CD4-positive, alpha-beta memory T cell (primary cell): ENCODE data around the gene SEMA4G. TPM values are rescaled to one million over a fixed set of nuclear protein-coding genes. Genes with fewer than 3 reads are reported as not detected.

Experiments used
- CTCF ChIA-PET: fragments of 350-600 bp; sonication (Branson Sonifier 250); formaldehyde crosslinking; loops from one replicate; lab custom pipeline; 2021; ENCODE audit warnings: inconsistent platforms; ENCODE audit not compliant: partially characterized antibody; lab: Charles Lee
- POLR2A ChIA-PET: fragments of 350-600 bp; sonication (Branson Sonifier 250); formaldehyde crosslinking; loops from one replicate; lab custom pipeline; 2021; ENCODE audit not compliant: partially characterized antibody; lab: Charles Lee
- DNase-seq, 5 donors: peaks; one replicate each; pipeline versions ENCODE4 v3.0.0 to v3.0.0-alpha.2; 2020 to 2022; ENCODE audit warnings: mixed read lengths in 1 of 5
- H3K27ac ChIP-seq: one replicate; pipeline ENCODE4 v1.7.0; 2013; ENCODE audit warnings: low read depth, low read length
- H3K27me3 ChIP-seq: 2 replicates; pipeline ENCODE4 v1.7.0; 2013; ENCODE audit warnings: mild to moderate bottlenecking, low read length, moderate library complexity; ENCODE audit not compliant: insufficient read depth
- H3K36me3 ChIP-seq: 2 replicates; pipeline ENCODE4 v1.7.0; 2013; ENCODE audit warnings: mild to moderate bottlenecking, low read length, moderate library complexity; ENCODE audit not compliant: insufficient read depth
- H3K4me1 ChIP-seq: 2 replicates; pipeline ENCODE4 v1.7.0; 2013; ENCODE audit warnings: mild to moderate bottlenecking, low read length, moderate library complexity; ENCODE audit not compliant: insufficient read depth
- H3K4me3 ChIP-seq, 2 donors: one replicate each; pipeline ENCODE4 v1.7.0; 2013; ENCODE audit warnings: low read length in 2 of 2, mild to moderate bottlenecking in 1 of 2
- H3K9me3 ChIP-seq, 2 donors: one replicate each; pipeline ENCODE4 v1.7.0; 2013; ENCODE audit warnings: low read length in 2 of 2, control low read depth in 1 of 2; ENCODE audit not compliant: control insufficient read depth in 1 of 2
- H3K27ac Mint-ChIP-seq, 7 donors: one replicate each; pipeline ENCODE4 v1.8.0; 2020 to 2021; ENCODE audit warnings: mixed read lengths in 7 of 7, mild to moderate bottlenecking in 6 of 7, inconsistent platforms in 3 of 7, moderate library complexity in 3 of 7
- H3K27me3 Mint-ChIP-seq, 2 donors: one replicate each; pipeline ENCODE4 v1.8.0; 2020 to 2021; ENCODE audit warnings: mixed read lengths in 2 of 2
- H3K36me3 Mint-ChIP-seq, 2 donors: one replicate each; pipeline ENCODE4 v1.8.0; 2020 to 2021; ENCODE audit warnings: mixed read lengths in 2 of 2, inconsistent platforms in 1 of 2, mild to moderate bottlenecking in 1 of 2
- H3K4me1 Mint-ChIP-seq, 4 donors: one replicate each; pipeline ENCODE4 v1.8.0; 2020 to 2021; ENCODE audit warnings: mixed read lengths in 4 of 4, mild to moderate bottlenecking in 1 of 4
- H3K4me3 Mint-ChIP-seq, 8 donors: one replicate each; pipeline ENCODE4 v1.8.0; 2020 to 2021; ENCODE audit warnings: mixed read lengths in 8 of 8, mild to moderate bottlenecking in 7 of 8, moderate library complexity in 6 of 8, inconsistent platforms in 3 of 8
- H3K9me3 Mint-ChIP-seq, 8 donors: one replicate each; pipeline ENCODE4 v1.8.0; 2020 to 2021; ENCODE audit warnings: mixed read lengths in 8 of 8, mild to moderate bottlenecking in 5 of 8, inconsistent platforms in 3 of 8, moderate library complexity in 1 of 8
- intact Hi-C: fragments of 100-400 bp; cut with micrococcal nuclease; formaldehyde crosslinking; loops from one replicate; pipeline ENCODE4 v1.15.1; 2023
- polyA plus RNA-seq, 2 donors: library from polyadenylated mRNA; unstranded; fragments of 300-500 nt; fragmentation: Illumina TruSeq; gene quantifications; one replicate each; pipeline ENCODE4 v1.2.3, GENCODE V29; 2021
- total RNA-seq, 2 experiments: library from RNA; stranded (reverse); gene quantifications; one replicate each; pipeline ENCODE4 v1.2.3, GENCODE V29; 2021

The SEMA4G gene
- total and polyA plus RNA-seq, 4 experiments from 2014 or later: 0.26 to 1.4 (median 1.1) TPM; not detected in 1

DNA sequence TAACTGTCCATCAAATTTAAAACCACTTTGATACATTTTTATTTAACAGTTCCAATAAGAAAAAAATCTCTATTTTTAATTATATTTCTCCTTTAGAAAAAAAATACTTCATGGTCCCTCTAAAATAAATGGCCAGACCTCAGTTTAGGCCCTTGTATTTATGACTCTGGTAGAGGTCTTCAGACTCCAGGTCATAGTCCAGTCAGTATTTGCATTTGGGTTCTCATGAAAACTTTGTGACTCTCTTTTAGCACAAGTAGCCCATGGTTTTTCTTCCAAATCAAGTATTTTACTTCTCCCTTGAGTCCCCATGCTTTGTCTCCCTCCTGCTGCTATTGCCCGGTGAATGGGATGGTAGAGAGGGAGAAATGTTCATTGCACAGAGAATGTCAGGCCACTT, 5.5 kb upstream of the SEMA4G start:
- Mint-ChIP-seq H3K9me3 (no peaks in the 10 kb centered on the region), H3K4me3 (no peak overlapping the region), H3K36me3 (peaks cover 40 to 46% of the 10 kb centered on the region in 2 donors), H3K27me3 (no peaks in the 10 kb centered on the region), H3K4me1 (peaks cover 4 to 9% (median 6%) of the 10 kb centered on the region in 4 donors), H3K27ac (no peak overlapping the region)
- ChIA-PET POLR2A (no interaction called here), CTCF (interaction anchor here (7.0 kb wide), 1 partner anchor 53 kb away, joined by 60 read pairs; no protein-coding TSS in a partner anchor)
- Histone ChIP-seq H3K27ac (no peak overlapping the region), H3K4me3 (no peak overlapping the region), H3K36me3 (peaks cover 10% of the 10 kb centered on the region), H3K27me3 (no peaks in the 10 kb centered on the region), H3K4me1 (peaks cover 6% of the 10 kb centered on the region), H3K9me3 (no peaks in the 10 kb centered on the region)
- DNase-seq: no peak
- intact Hi-C loops: no loop called here

DNA sequence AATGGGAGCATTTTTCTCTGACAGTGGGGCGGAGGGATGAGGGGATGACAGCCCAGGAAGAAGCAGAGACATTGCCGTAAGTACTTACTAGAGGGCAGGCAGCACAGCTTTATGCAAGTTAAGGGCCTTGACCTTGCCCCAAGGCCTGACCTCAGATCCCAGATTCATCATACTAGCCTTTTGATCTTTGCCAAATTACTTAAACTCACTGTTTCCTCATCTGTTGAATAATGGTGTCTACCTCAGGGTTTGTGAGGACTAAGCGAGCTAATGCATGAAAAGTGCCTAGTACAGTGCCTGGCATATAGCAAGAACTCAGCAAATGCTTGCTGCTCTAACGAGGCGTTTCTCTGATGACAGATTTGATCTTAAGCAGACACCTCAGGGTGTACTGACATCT, 3.5 kb upstream of the SEMA4G start:
- ChIA-PET POLR2A (no interaction called here), CTCF (interaction anchor here (1.2 to 7.0 kb wide), 4 partner anchors 9 to 51 kb away, joined by 3 to 60 read pairs (median 5); no protein-coding TSS in a partner anchor)
- H3K36me3 Mint-ChIP-seq: peaks cover 24 to 30% of the 10 kb centered on the region in 2 donors
- Histone ChIP-seq H3K4me3 (no peak overlapping the region), H3K9me3 (no peaks in the 10 kb centered on the region), H3K27me3 (no peaks in the 10 kb centered on the region), H3K27ac (no peak overlapping the region), H3K36me3 (no peaks in the 10 kb centered on the region), H3K4me1 (peaks cover 18% of the 10 kb centered on the region)
- no peak for DNase-seq
- no peak overlapping the region for H3K27ac Mint-ChIP-seq
- peaks cover 4 to 20% (median 12%) of the 10 kb centered on the region in 4 donors for H3K4me1 Mint-ChIP-seq
- H3K27me3 Mint-ChIP-seq: no peaks in the 10 kb centered on the region
- no peak overlapping the region for H3K4me3 Mint-ChIP-seq
- intact Hi-C loops: no loop called here
- H3K9me3 Mint-ChIP-seq: no peaks in the 10 kb centered on the region

DNA sequence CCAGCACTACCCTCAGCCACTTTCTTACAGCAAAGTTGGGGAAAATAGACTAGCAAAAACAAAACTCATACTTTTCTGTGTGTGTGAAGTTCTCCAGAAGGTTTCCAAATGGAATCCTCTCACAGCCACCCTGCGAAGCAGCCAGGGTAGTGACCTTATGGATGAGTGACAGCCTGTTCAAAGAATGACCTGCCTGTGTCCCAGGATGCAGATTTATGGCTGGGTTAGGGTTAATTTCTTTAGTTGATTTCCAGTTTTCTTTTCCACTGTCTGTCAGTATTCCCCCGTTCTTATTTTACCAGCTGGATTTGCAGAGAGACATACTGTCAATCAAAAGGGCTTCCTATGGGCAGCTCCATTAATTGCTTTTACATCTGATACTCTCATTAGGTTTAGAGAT, 2.4 kb upstream of the SEMA4G start:
- Mint-ChIP-seq H3K27me3 (no peaks in the 10 kb centered on the region), H3K27ac (peak overlapping the region in 1 of 7 donors; percentile 30), H3K36me3 (peaks cover 19 to 25% of the 10 kb centered on the region in 2 donors), H3K4me3 (no peak overlapping the region), H3K4me1 (peaks cover 4 to 23% (median 14%) of the 10 kb centered on the region in 4 donors), H3K9me3 (no peaks in the 10 kb centered on the region)
- Histone ChIP-seq H3K4me1 (peaks cover 18% of the 10 kb centered on the region), H3K27me3 (no peaks in the 10 kb centered on the region), H3K4me3 (no peak overlapping the region), H3K27ac (no peak overlapping the region), H3K36me3 (no peaks in the 10 kb centered on the region), H3K9me3 (no peaks in the 10 kb centered on the region)
- CTCF ChIA-PET: interaction anchor here (1.3 to 7.0 kb wide), 4 partner anchors 31 to 64 kb away, joined by 4 to 60 read pairs (median 6); partner anchors contain the start of genes PDZD7 and SFXN3
- POLR2A ChIA-PET: no interaction called here
- intact Hi-C loops: no loop called here
- no peak for DNase-seq

DNA sequence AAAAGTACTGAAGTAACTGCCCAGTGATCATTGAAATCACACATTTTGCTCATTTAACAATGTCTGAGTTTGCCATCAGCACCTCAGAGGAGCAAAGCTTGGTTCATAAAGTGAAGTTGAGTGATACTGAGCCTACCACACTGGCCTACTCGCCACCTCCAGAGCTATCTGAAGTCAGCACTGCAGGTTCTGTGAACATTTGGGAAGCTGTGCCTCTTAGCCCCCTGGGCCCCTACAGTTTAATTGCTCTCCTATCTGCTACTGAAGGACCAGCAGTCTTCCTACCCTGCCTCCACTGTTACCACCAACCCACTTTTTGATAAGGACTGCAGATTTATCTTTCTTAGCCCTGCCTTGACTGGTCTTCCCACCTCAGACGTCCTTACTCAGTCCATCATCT, 2.0 kb upstream of the SEMA4G start:
- H3K9me3 ChIP-seq: no peaks in the 10 kb centered on the region
- H3K4me3 ChIP-seq: no peak overlapping the region
- Mint-ChIP-seq H3K27ac (peak overlapping the region in 3 of 7 donors; percentile 30 to 61 (median 43)), H3K4me1 (peaks cover 4 to 23% (median 14%) of the 10 kb centered on the region in 4 donors), H3K9me3 (no peaks in the 10 kb centered on the region), H3K4me3 (no peak overlapping the region), H3K36me3 (peaks cover 14 to 20% of the 10 kb centered on the region in 2 donors), H3K27me3 (no peaks in the 10 kb centered on the region)
- no peak overlapping the region for H3K27ac ChIP-seq
- POLR2A ChIA-PET: no interaction called here
- intact Hi-C loops: no loop called here
- CTCF ChIA-PET: interaction anchor here (0.7 to 7.0 kb wide), 4 partner anchors 26 to 64 kb away, joined by 3 to 60 read pairs (median 4); partner anchors contain the start of genes PDZD7 and SFXN3
- no peaks in the 10 kb centered on the region for H3K27me3 ChIP-seq
- DNase-seq: no peak
- H3K4me1 ChIP-seq: peaks cover 18% of the 10 kb centered on the region
- H3K36me3 ChIP-seq: no peaks in the 10 kb centered on the region

DNA sequence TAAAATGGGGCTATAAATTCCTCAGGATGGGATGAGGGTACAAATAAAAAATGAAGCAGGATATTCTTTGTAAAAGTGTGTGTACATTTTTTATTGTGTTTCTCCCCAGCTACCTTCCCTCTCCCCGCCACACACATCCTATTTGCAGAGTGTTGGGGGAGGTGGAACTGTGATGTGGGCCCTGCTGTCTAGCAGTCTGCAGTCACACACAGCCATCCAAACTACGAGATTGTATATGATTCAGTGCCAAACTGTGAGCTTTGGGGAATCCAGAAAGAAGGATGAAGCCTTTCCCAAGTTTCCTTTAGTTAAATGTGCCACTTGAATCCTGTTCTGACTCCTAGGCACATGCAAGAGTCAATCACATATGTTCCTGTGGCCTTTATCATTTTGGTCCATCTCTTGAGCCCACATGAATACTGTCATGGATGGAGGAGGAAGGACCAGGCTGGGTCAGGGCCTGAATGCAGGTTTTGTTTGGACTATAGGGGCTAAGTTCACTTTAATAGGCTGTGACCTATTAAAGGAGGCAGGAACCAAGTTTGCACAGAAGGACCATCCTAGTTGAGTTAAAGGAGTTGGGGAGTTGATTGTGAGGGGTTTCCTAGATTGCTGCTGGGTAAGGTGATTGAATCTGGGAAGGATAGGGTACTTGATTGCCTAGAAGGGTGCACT, 1.1 kb upstream of the SEMA4G start:
- Histone ChIP-seq H3K9me3 (no peaks in the 10 kb centered on the region), H3K27ac (no peak overlapping the region), H3K36me3 (no peaks in the 10 kb centered on the region), H3K4me3 (no peak overlapping the region), H3K27me3 (no peaks in the 10 kb centered on the region), H3K4me1 (peaks cover 18% of the 10 kb centered on the region)
- Mint-ChIP-seq H3K9me3 (no peaks in the 10 kb centered on the region), H3K27ac (peak overlapping the region in 4 of 7 donors; percentile 8 to 70 (median 35)), H3K36me3 (peaks cover 6 to 12% of the 10 kb centered on the region in 2 donors), H3K27me3 (no peaks in the 10 kb centered on the region), H3K4me3 (peak overlapping the region; percentile 46 to 80 (median 72)), H3K4me1 (peaks cover 4 to 23% (median 14%) of the 10 kb centered on the region in 4 donors)
- ChIA-PET POLR2A (interaction anchor here (0.9 to 1.9 kb wide), 2 partner anchors 29 to 46 kb away, joined by 3 to 8 read pairs; no protein-coding TSS in a partner anchor), CTCF (interaction anchor here (0.6 to 7.0 kb wide), 9 partner anchors 11 to 73 kb away, joined by 3 to 60 read pairs (median 4); partner anchors contain the start of genes LZTS2, PDZD7 and SFXN3)
- intact Hi-C loops: loop anchor here (2.0 kb wide), 1 partner anchor 47 kb away; no protein-coding TSS in a partner anchor
- DNase-seq: no peak

DNA sequence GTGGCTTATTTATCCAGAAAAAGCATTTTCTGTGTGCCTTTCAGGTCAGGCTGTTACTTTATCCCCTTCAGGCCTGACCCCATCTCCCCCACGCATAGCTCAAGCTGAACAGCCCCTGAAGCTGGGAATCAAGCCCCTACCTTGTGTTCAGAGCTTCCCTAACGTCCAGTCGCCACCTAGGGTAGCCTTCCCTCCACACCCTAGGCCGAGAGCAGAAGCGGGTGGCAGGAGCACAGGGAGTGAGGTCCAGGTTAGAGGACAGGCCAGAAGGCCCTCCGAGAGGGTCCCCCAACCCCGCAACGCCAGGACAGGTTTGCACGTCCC, 479 bp upstream of the SEMA4G start:
- CTCF ChIA-PET: interaction anchor here (0.6 to 7.0 kb wide), 6 partner anchors 11 to 73 kb away, joined by 3 to 60 read pairs (median 5); partner anchors contain the start of gene LZTS2
- Histone ChIP-seq H3K4me3 (no peak overlapping the region), H3K27me3 (no peaks in the 10 kb centered on the region), H3K9me3 (no peaks in the 10 kb centered on the region), H3K27ac (no peak overlapping the region), H3K36me3 (no peaks in the 10 kb centered on the region), H3K4me1 (peaks cover 18% of the 10 kb centered on the region)
- Mint-ChIP-seq H3K4me3 (peak overlapping the region; percentile 46 to 81 (median 74)), H3K27me3 (no peaks in the 10 kb centered on the region), H3K36me3 (peaks cover 3 to 12% of the 10 kb centered on the region in 2 donors), H3K9me3 (no peaks in the 10 kb centered on the region), H3K27ac (peak overlapping the region in 2 of 7 donors; percentile 43 to 64), H3K4me1 (peaks cover 4 to 23% (median 14%) of the 10 kb centered on the region in 4 donors)
- DNase-seq: no peak
- intact Hi-C loops: loop anchor here (2.0 kb wide), 1 partner anchor 46 kb away; no protein-coding TSS in a partner anchor
- POLR2A ChIA-PET: interaction anchor here (0.9 to 1.9 kb wide), 2 partner anchors 28 to 45 kb away, joined by 3 to 8 read pairs; no protein-coding TSS in a partner anchor
